HPDE6-E6E7 (cell line): ENCODE results near the gene RASSF7.

ENCODE experiments used
- DNase-seq: peaks from one replicate; pipeline ENCODE4 v3.0.0; 2011; ENCODE audit warnings: missing footprints; ENCODE audit errors: extremely low spot score

RASSF7 gene

DNA sequence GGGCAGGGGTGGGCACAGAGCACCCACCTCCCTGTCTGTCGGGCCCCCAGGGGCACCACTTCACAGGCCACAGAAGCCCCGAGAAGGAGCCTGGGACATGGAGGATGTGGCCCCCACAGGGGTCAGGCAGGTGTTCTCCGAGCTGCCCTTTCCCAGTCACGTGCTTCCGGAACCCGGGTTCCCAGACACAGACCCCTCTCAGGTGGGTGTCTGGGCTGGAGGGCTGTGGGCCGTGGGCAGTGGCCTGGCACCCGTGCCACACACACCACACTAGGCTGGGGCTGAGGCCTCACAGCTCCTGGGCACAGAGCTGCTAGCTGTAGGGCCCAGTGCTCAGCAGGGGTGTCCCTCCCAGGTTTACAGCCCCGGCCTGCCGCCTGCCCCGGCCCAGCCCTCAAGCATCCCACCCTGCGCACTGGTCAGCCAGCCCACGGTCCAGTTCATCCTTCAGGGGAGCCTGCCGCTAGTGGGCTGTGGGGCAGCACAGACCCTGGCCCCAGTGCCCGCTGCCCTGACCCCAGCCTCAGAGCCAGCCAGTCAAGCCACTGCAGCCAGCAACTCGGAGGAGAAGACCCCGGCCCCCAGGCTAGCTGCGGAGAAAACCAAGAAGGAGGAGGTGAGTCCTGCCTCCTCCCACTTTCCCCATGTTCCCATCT, 49.5 kb downstream of the RASSF7 start:
- DNase-seq: no peak

DNA sequence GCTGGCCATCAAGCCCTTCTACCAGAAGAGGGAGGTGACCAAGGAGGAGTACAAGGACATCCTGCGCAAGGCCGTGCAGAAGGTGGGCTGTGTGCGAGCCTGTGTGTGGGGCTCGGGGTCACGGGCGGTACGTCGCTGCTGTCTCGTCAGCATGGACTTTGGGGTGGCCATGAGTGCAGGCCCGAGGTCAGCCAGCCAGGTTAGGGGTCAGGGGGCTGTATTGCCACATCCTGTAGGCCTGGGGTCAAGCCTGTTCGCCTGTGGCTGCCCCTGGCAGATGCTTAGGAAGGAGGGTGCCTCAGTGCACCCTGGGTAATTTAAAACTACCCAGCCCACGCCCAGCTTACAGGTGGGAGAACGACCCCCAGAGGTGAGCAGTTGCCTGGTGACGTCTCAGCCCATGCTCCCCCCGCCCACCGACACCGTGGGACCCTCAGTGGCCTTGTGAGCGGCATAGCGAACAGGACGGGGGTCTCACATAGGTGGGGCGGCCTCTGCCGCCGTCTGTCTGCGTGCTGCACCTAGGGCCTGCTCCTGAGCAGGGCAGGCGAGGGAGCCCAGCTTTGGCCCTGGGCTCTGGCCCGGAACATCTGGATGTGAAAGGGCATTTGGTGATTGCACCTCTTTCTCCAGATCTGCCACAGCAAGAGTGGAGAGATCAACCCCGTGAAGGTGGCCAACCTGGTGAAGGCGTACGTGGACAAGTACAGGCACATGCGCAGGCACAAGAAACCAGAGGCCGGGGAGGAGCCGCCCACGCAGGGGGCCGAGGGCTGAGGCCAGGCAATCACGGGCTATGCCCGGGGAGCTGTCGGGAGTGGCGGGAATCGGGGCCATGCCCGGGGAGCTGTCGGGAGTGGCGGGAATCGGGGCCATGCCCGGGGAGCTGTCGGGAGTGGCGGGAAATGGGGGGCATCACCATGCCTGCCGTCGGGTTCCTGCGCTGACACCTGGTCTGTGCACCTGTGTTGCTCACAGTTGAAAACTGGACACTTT, 50.5 kb downstream of the RASSF7 start:
- no peak for DNase-seq

DNA sequence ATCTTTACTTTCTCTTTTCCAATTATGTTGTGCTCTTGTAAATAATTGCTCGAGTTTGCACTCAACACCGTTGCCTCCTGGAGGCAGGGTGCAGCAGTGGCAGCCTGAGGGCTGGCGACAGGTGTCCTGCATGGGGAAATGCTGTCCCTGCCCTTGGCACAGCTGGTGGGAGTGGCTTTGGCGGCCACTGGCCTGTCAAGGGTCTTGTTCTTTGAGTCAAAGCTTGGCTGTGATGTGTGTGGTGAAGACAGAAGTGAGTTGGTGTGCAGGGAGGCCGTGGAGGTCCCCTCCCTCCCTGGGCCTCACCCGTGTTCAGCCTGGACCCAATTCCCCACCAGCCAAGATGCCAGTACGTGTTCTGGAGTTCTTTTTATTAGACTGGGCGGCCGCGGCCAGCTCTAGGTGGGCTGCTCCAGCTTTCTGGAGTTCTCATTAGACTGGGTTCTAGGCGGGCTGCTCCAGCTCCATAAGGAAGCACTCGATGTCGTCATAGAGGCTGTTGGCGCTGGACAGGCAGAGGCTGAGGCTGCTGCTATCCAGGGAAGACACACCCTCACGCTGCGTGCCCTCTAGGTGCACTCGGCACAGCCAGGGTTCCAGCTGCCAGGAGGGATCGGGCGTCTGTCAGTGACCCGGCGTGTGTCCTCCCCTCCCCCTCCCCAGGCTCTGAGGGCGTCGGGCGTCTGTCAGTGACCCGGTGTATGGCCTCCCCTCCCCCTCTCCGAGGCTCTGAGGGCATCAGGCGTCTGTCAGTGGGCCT, 51.6 kb downstream of the RASSF7 start:
- DNase-seq: no peak

DNA sequence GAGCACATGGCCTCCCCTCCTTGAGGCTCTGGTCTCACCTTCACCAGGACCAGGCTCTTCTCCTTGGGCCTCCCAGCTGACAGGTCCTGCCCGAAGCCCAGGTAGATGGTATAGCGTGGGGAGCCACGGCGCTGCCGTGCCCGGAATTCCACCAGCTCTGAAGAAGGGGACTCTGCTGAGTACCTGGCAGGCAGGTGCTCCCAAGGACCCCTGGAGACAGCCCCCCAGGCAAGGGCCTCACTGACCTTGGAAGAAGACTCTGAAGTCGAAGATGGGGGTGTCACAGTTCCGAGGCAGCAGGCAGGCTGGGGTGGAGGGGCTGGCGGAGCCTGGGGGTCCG, 52.2 kb downstream of the RASSF7 start:
- DNase-seq: no peak

DNA sequence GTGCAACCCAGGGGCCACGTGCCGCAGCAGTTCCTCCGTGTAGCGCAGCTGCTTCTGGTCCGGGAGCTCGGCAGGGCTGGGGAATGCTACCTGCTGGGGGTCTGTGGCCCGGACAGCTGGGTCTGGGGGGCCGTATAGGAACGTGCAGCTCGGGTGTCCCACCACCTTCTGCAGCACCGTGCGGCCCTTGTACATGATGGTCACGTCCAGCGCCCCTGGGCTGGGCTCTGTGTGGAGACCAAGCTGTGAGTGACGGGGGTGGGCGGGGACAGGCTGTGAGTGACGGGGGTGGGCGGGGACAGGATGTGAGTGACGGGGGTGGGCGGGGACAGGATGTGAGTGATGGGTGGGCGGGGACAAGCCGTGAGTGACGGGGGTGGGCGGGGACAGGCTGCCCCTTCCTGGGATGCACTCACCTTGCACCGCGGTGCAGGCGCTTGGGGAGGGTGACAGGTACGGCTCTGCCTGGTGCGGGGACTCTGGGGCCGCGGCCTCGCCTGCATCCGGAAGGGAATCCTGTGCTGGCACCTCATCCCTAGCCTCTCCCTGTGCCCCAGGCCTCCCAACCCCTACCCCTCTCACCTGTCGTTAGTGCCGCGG, 52.7 kb downstream of the RASSF7 start:
- peak; percentile 50 for DNase-seq
